D341Med (cell line): Measurements from ENCODE around the gene ALG14.
"Not testable (repeated sequence)": the region's sequence is repeated elsewhere in the genome, so short reads cannot be mapped to it uniquely, and the experiment has no call there.

Experiments
- DNase-seq: peaks from one replicate; pipeline ENCODE4 v3.0.0; 2012; ENCODE audit warnings: low spot score

Gene ALG14, protein sequence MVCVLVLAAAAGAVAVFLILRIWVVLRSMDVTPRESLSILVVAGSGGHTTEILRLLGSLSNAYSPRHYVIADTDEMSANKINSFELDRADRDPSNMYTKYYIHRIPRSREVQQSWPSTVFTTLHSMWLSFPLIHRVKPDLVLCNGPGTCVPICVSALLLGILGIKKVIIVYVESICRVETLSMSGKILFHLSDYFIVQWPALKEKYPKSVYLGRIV

DNA sequence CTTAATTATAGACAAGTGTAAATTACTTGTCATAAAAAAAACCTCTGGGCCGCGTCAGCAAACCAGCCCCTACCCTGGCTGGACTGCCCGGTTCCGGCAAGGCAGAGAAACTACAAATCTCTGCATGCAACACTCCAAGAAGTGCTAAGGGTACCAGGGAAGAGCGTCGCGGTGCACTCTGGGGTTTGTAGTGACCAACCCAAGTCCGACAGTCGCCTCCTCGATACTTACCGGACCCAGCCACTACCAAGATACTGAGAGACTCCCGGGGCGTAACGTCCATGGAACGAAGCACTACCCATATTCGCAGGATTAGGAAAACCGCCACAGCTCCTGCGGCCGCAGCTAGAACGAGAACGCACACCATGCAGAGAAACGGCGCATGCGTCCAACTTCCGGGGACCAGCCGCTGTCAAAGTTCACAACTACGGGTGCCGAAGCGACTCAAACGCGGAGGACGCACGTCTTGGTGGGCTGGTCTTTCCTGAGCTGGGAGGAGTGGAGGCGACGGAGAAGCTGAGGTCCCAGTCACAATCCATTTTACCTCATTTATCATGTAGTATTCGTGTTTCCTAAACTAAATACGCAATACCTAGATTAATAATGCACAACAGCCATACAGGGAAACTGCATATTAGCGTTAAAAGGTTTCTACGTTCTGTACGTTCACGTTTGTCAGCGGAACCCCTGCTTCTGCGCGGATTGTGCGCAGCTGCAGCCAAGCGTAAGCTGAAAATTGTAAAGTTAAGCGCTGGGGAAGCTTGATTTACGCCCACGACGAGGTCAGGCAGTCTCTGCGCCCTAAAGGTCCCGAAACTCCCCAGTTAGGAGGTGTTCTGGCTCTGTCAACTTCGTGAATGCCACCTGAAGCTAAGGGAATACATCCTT is at the start of gene ALG14:
Gene ALG14 (minus strand): TSS at position 420 of the 888 bp plus-strand sequence. CDS start 53 bp downstream, at position 367.
- DNase-seq = peak; percentile 89

- DNase-seq = no peak
Measured at GRCh38 chr1:95122151-95122697, 49.5 kb upstream of the ALG14 start.

DNA sequence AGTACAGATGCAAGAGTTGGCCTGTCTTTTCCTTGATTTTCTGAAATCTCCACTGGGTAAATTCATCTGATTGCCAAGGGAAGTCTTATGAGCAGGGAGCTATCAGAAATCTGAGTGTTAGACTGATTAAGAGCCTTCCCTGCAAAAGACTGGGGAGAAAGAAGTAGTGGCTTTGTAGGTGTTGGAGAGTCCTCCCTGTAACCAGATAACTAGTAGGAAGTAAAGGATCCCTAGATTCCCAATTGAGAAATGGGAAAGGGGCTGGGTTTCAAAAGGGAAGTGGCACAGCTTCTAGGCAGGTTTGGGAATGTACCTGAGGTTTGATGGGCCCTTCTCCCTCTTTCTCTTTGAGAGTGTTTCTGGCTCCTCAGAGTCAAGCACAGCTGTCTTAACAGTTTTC is 46.5 kb upstream of the ALG14 start:
- DNase-seq = no peak

DNA sequence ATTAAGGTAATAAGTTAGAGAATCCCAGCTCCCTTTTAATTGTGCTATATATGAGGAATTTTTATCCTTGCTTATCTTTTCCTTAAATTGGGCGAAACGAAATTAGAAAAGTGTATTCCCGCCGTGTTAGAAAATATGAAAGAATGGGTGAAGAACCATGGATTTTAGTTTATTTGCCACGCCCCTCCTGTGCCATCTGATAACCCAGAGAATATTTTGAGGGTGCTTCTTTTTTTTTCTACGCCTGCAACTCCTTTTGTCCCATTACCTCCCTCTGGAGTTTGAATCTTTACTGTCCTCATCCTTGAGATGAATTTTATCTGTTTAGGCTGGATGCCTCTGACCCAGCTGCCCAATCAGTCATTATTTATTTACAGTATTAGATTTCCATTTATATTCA is 46.0 kb upstream of the ALG14 start:
- DNase-seq = no peak

GRCh38 chr1:95118067-95118499 is 45.3 kb upstream of the ALG14 start:
- DNase-seq = no peak

DNA sequence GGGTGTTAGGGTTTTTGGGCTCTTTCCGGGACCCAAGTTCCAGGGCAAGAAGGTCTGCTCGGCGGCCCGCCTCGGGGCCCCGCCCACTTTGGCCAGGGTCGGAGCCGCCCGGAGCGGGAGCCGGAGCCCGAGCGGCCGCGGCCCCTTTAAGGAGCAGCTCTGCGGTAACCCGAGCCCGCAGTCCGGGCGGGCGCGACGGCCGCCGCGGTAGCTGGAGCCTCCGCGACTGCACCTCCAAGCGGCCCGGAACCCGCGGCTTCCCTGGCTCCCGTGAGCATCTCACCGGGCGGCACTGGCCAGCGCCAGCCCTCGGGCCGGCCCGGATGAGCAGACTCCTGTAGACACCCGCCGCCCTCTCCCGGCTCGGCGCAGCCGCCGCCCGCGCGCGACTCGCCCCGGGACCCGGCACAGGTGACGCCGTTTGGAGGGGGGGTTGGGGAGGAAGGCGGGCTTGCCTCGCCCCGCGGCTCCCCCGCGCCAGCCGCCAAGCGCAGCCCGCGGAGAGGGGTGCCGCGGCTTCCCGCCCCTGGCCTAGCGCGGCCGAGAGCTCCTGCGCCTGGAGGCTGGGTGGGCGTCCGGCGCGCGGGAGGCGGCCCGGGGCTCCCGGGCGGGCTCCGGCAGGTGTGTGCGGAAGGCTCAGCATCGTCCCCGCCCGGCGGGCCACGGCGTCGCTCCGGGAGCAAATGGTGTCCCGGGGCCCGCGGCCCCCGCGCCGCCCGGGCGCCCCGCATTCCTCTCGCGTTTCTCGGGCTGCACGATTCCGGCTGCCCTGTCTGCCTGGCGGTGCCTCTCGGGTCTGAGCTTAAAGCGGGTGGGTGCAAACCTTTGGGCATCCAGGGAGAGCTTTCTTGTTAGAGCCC is 44.7 kb upstream of the ALG14 start, which contains the start of gene TLCD4:
Gene TLCD4 (plus strand): TSS at position 149 of the 860 bp plus-strand sequence. CDS start 26,547 bp downstream, outside the sequence.
- DNase-seq = peak; percentile 77

- peak; percentile 71 for DNase-seq
Measured at GRCh38 chr1:95116580-95117206, 43.9 kb upstream of the ALG14 start.

DNA sequence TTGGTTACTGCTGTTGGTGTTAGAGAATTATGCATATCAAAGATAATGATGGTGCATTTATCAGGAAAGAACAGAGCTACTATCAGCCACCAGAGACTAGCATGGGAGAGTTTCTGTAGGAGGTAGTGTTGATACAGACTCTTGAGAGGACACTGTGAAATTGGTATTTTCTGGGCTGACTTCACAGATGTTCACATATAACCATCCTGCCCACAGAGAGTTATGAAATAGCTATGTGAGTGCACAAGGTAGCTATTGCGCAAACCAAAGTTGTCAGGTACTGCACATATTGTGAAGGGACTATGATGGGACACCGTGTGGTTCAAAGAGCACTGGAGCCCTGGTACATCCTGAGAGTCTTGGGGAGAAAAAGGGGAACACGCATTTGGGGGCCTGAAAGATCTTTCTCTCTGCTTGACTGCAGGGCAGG is 43.0 kb upstream of the ALG14 start:
- DNase-seq = no peak

DNA sequence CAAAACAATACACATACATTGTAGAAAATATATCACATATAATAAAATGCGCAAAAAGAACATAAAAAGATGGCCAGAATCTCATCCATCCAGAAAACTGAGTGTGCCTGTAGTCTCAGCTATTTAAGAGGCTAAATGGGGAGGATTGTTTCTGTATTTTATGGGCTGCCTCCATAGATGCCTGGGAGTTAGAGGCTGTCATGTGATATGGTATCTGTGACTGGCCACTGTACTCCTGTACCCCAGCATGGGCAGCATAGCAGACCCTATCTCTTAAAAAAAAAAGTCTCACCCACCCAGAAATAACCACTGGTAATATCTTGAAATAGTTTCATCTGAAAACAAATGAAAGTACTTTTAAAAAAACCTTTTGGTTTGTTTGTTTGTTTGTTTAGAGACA is 40.9 kb upstream of the ALG14 start:
- DNase-seq = no peak

DNA sequence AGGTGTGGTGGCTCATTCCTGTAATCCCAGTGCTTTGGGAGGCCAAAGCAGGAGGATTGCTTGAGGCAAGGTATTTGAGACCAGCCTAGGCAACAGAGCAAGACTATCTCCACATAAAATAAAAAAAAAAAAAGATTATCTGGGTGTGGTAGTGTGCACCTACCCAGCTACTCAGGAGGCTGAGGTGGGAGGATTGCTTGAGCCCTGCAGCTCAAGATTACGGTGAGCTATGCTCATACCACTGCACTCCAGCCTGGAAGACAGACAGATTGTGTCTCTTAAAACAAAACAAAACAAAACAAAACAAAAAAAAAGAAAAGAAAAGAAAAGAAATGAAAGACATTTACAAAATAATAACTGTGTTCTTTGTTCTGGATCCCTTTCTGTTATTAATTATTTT is 38.3 kb upstream of the ALG14 start:
- no peak for DNase-seq

DNA sequence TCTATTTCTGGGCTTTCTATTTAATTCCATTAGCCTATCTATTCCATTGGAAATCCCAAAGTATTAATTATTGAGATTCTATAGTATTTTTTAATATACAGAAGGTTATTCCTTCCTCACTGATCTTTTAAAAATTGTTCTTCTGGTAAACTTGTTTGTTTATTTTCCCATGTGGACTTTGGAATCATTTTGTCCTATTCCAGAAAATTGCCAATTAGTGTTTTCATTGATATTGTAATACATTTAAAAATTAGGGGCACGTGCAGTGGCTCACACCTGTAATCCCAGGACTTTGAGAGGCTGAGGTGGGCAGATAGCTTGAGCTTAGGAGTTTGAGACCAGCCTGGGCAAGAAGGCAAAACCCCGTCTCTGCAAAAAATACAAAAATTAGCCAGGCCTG is 36.0 kb upstream of the ALG14 start:
- DNase-seq = no peak

GRCh38 chr1:95098196-95098595 is 25.4 kb upstream of the ALG14 start:
- no peak for DNase-seq

DNA sequence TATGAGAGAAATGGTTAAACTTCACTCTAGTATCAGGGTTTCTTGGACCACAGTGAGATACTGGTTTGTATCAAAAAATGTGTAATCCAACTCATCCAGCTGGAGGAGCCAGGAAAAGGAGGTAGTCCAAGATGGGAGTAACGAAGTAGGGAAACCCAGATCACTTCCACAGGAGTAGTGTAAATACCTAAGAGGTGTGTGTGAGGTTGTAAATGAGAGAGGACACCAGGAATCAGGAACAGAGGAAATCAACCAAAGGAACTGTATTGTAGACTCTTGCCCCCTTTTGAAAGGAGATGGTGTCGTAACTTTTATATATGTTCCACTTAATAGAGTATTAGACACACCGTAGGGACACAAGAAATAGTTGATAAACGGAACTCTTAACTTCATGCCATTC is 24.7 kb upstream of the ALG14 start:
- DNase-seq = no peak

GRCh38 chr1:95096218-95096841 is 23.6 kb upstream of the ALG14 start:
- DNase-seq = no peak

- no peak for DNase-seq
Measured at GRCh38 chr1:95095833-95096217, 23.1 kb upstream of the ALG14 start.

DNA sequence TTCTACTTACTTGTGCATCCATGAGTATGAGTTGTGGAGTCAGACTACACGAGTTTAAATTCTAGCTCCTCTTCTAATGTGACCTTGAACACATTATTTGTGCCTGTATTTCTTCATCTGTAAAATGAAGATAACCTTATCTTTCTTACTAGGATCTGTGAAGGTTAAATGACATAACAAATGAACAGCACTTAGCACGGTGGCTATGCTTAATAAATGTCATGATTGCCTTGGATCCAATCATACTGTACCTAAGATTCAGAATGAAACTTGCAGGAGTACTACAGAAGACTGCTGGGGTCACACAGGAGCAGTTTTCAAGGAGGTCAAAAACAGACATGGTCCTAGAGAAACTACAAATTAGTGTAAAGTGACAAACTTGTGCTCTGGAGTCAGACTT is 22.2 kb upstream of the ALG14 start:
- no peak for DNase-seq

DNA sequence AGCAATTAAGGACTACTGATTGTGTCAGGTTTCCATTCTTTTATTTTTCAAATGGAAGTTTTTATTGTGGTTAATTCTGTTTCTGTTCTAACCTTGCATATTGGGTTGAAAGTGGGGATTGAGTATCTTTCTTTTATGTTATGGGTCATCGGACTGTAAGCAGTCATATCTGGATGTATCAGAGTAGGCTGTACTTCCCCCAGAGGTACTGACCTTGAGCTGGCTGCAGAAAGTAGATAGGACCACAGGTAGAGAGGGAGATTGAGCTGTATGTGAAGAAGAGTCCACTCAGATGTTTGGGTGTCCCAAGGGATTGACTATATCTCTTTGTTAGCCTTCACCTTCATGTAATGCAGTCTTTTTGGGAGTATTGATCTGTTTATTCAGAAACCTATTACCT is 20.5 kb upstream of the ALG14 start:
- DNase-seq = no peak

DNA sequence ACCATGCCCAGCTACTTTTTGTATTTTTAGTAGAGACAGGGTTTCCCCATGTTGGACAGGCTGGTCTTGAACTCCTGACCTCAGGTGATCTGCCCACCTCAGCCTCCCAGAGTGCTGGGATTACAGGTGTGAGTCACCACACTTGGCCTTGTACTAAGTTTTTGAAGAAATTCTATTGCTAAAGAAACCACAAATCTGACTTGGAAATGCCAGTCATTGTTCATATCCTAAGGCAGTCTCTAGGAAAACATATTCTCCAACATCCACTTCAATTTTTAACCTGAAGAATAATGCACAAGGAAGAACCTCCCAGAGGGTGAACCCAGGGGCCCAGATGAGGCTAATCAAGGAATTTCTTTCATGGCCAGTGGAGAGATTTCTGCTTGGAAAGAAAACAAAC is 20.1 kb upstream of the ALG14 start:
- DNase-seq = not testable (repeated sequence)

DNA sequence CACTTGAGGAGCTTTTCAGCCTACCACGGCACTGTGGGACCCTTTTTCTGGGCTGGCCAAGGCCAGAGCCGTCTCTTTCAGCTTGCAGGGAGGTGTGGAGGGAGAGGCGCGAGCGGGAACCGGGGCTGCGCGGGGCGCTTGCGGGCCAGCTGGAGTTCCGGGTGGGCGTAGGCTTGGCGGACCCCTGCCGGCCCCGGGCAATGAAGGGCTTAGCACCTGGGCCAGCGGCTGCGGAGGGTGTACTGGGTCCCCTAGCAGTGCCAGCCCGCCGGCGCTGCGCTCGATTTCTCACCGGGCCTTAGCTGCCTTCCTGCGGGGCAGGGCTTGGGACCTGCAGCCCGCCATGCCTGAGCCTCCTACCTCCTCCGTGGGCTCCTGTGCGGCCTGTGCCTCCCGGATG is 18.5 kb upstream of the ALG14 start:
- not testable (repeated sequence) for DNase-seq

GRCh38 chr1:95089650-95090287 is 17.0 kb upstream of the ALG14 start:
- no peak for DNase-seq

GRCh38 chr1:95088303-95088702 is 15.6 kb upstream of the ALG14 start:
- no peak for DNase-seq
